H1 (cell line): ENCODE measurements around the gene MYRF. TPM values are rescaled to one million over a fixed set of nuclear protein-coding genes. Genes with fewer than 3 reads are reported as not detected.
A peak's percentile ranks its signal among the peaks of the same experiment; 100 is the strongest.

Experiments
- CTCF ChIA-PET: fragments of 300-600 bp; sonication (Branson Sonifier 250); formaldehyde crosslinking; loops from one replicate; lab custom pipeline; 2021; ENCODE audit not compliant: partially characterized antibody; lab: Charles Lee
- POLR2A ChIA-PET: fragments of 300-600 bp; sonication (Branson Sonifier 250); formaldehyde crosslinking; loops from one replicate; lab custom pipeline; 2021; ENCODE audit warnings: inconsistent platforms; ENCODE audit not compliant: partially characterized antibody; lab: Charles Lee
- DNase-seq, 2 experiments: peaks; one replicate each; pipeline versions ENCODE4 v3.0.0 to v3.0.0-alpha.2; 2010 to 2022; ENCODE audit warnings: low spot score in 2 of 2, low read depth in 1 of 2, mixed read lengths in 1 of 2
- FAIRE-seq: peaks from 2 replicates; lab custom pipeline; 2011; peaks lifted over from hg19 to GRCh38; lab: Jason Lieb, UNC
- H2AFZ ChIP-seq: 2 replicates; pipeline ENCODE4 v1.8.1; 2012; ENCODE audit warnings: low read length, inconsistent platforms
- H2AK5ac ChIP-seq: 2 replicates; pipeline ENCODE4 v1.6.1; 2013; ENCODE audit warnings: low read depth, low read length
- H2BK120ac ChIP-seq: replicated peaks from 2 replicates; pipeline ENCODE3; 2013; ENCODE audit warnings: low read depth, low read length, inconsistent platforms
- H2BK12ac ChIP-seq: 2 replicates; pipeline ENCODE4 v1.6.1; 2013; ENCODE audit warnings: low read depth, low read length
- H2BK15ac ChIP-seq: 2 replicates; pipeline ENCODE4 v1.6.1; 2013; ENCODE audit warnings: low read length
- H2BK20ac ChIP-seq: 2 replicates; pipeline ENCODE4 v1.6.1; 2013; ENCODE audit warnings: low read length
- H2BK5ac ChIP-seq: 2 replicates; pipeline ENCODE4 v1.6.1; 2013; ENCODE audit warnings: low read depth, low read length
- H3K14ac ChIP-seq: 2 replicates; pipeline ENCODE4 v1.6.1; 2013; ENCODE audit warnings: inconsistent platforms; ENCODE audit not compliant: insufficient read length
- H3K18ac ChIP-seq: 2 replicates; pipeline ENCODE4 v1.6.1; 2013; ENCODE audit warnings: low read length; ENCODE audit errors: extremely low read depth
- H3K23ac ChIP-seq: 2 replicates; pipeline ENCODE4 v1.6.1; 2013; ENCODE audit warnings: inconsistent platforms; ENCODE audit not compliant: insufficient read length
- H3K23me2 ChIP-seq: 2 replicates; pipeline ENCODE4 v1.6.1; 2013; ENCODE audit warnings: low read depth, low read length
- H3K27ac ChIP-seq: 2 replicates; pipeline ENCODE4 v1.6.1; 2011; ENCODE audit warnings: low read depth, low read length, inconsistent platforms
- H3K27me3 ChIP-seq, 4 experiments: replicated peaks in 1 of 4; 1 replicate in 1 of 4; 2 replicates in 3 of 4; pipeline versions ENCODE4 v1.6.1 to v1.8.1; 2011 to 2013; ENCODE audit warnings: low read length in 3 of 4, mild to moderate bottlenecking in 3 of 4, inconsistent platforms in 2 of 4, mixed read lengths in 2 of 4, moderate library complexity in 1 of 4; ENCODE audit not compliant: control insufficient read depth in 3 of 4, insufficient read depth in 3 of 4; ENCODE audit errors: extremely low read depth in 1 of 4
- H3K36me3 ChIP-seq, 4 experiments: 2 replicates each; pipeline versions ENCODE4 v1.6.1 to v1.8.1; 2011 to 2013; ENCODE audit warnings: mild to moderate bottlenecking in 4 of 4, low read length in 3 of 4, moderate library complexity in 2 of 4, control low read depth in 1 of 4, inconsistent platforms in 1 of 4; ENCODE audit not compliant: insufficient read depth in 4 of 4, control insufficient read depth in 2 of 4
- H3K4ac ChIP-seq: replicated peaks from 2 replicates; pipeline ENCODE3; 2013; ENCODE audit warnings: low read length, low read depth, mixed read lengths, inconsistent platforms; ENCODE audit not compliant: insufficient read length
- H3K4me1 ChIP-seq, 4 experiments: replicated peaks in 1 of 4; 1 replicate in 1 of 4; 2 replicates in 3 of 4; pipeline versions ENCODE4 v1.6.1 to v1.8.1; 2011 to 2013; ENCODE audit warnings: low read length in 3 of 4, inconsistent platforms in 2 of 4, mixed read lengths in 1 of 4; ENCODE audit not compliant: insufficient read depth in 4 of 4, control insufficient read depth in 3 of 4
- H3K4me2 ChIP-seq, 2 experiments: 2 replicates each; pipeline versions ENCODE4 v1.6.1 to v1.8.1; 2011 to 2013; ENCODE audit warnings: low read depth in 2 of 2, low read length in 2 of 2, control low read depth in 1 of 2, inconsistent platforms in 1 of 2, mild to moderate bottlenecking in 1 of 2; ENCODE audit not compliant: insufficient read depth in 1 of 2
- H3K4me3 ChIP-seq, 4 experiments: fragments of 200-600, 300-600 bp in 1 of 4; sonication (generic), shearing (Covaris generic), sonication (Bioruptor Twin) in 1 of 4; 2 replicates each; pipeline versions ENCODE4 v1.5.1 to v1.8.1; 2011 to 2016; ENCODE audit warnings: low read length in 4 of 4, low read depth in 3 of 4, control low read depth in 2 of 4, inconsistent platforms in 2 of 4, mild to moderate bottlenecking in 2 of 4, mixed read lengths in 1 of 4, moderate library complexity in 1 of 4; ENCODE audit not compliant: insufficient read depth in 2 of 4; ENCODE audit errors: extremely low read depth in 1 of 4
- H3K56ac ChIP-seq: replicated peaks from 2 replicates; pipeline ENCODE3; 2013; ENCODE audit warnings: low read depth, mild to moderate bottlenecking, mixed read lengths, low read length, inconsistent platforms; ENCODE audit not compliant: insufficient read length
- H3K79me1 ChIP-seq: 2 replicates; pipeline ENCODE4 v1.6.1; 2013; ENCODE audit warnings: low read depth, low read length, control low read depth
- H3K79me2 ChIP-seq, 2 experiments: 2 replicates each; pipeline versions ENCODE4 v1.6.1 to v1.8.1; 2012 to 2013; ENCODE audit warnings: low read length in 2 of 2, mild to moderate bottlenecking in 2 of 2, inconsistent platforms in 1 of 2; ENCODE audit not compliant: insufficient read depth in 2 of 2, control insufficient read depth in 1 of 2
- H3K9ac ChIP-seq, 4 experiments: replicated peaks in 1 of 4; 1 replicate in 1 of 4; 2 replicates in 3 of 4; pipeline versions ENCODE4 v1.6.1 to v1.8.1; 2011 to 2013; ENCODE audit warnings: low read depth in 3 of 4, low read length in 3 of 4, control low read depth in 2 of 4, mild to moderate bottlenecking in 2 of 4, moderate library complexity in 2 of 4, inconsistent platforms in 1 of 4; ENCODE audit errors: extremely low read depth in 1 of 4
- H3K9me3 ChIP-seq, 2 experiments: 2 replicates each; pipeline versions ENCODE4 v1.6.1 to v1.8.1; 2012 to 2013; ENCODE audit warnings: mild to moderate bottlenecking in 2 of 2, moderate library complexity in 2 of 2, control low read depth in 1 of 2, inconsistent platforms in 1 of 2, low read depth in 1 of 2, low read length in 1 of 2, mixed read lengths in 1 of 2; ENCODE audit not compliant: insufficient read depth in 2 of 2
- H4K20me1 ChIP-seq, 2 experiments: replicated peaks in 1 of 2; 2 replicates each; pipeline versions ENCODE3 to v1.8.1; 2011 to 2013; ENCODE audit warnings: inconsistent platforms in 2 of 2, low read length in 2 of 2, mild to moderate bottlenecking in 1 of 2; ENCODE audit not compliant: insufficient read depth in 2 of 2, control insufficient read depth in 1 of 2
- H4K5ac ChIP-seq: 2 replicates; pipeline ENCODE4 v1.6.1; 2013; ENCODE audit warnings: low read length, low read depth, mixed read lengths, inconsistent platforms; ENCODE audit not compliant: insufficient read length
- H4K8ac ChIP-seq: 2 replicates; pipeline ENCODE4 v1.8.0; 2013; ENCODE audit warnings: mild to moderate bottlenecking, moderate library complexity, low read length, inconsistent platforms; ENCODE audit not compliant: insufficient read depth; ENCODE audit errors: extremely low read depth
- H4K91ac ChIP-seq: replicated peaks from 2 replicates; pipeline ENCODE3; 2013; ENCODE audit warnings: low read length, mixed read lengths, inconsistent platforms; ENCODE audit not compliant: insufficient read length
- RAD21 ChIP-seq, 2 experiments: IDR thresholded peaks in 1 of 2; conservative IDR thresholded peaks in 1 of 2; 2 replicates each; pipeline ENCODE4 v1.6.1; 2011; ENCODE audit warnings: low read depth in 2 of 2, low read length in 2 of 2, improper control_type of control experiment in 1 of 2, inconsistent platforms in 1 of 2, mild to moderate bottlenecking in 1 of 2, moderate library complexity in 1 of 2
- RNF2 ChIP-seq: fragments of 200-900, 300-1000 bp; sonication (generic); IDR thresholded peaks from 2 replicates; pipeline ENCODE4 v1.7.1; 2016; ENCODE audit warnings: borderline replicate concordance, low read depth, mild to moderate bottlenecking, antibody characterized with exemption, low read length; ENCODE audit not compliant: poor library complexity, severe bottlenecking; ENCODE audit errors: missing control alignments
- WGBS, 2 experiments: shearing (Covaris generic) in 1 of 2; methylation state at CpG; one replicate each; pipeline versions ENCODE4 v1.1.6 to v1.1.7; 2013 to 2015; ENCODE audit warnings: low lambda C conversion rate in 2 of 2, mixed read lengths in 2 of 2, inconsistent platforms in 1 of 2, low coverage in 1 of 2, missing lambda C conversion rate in 1 of 2; ENCODE audit not compliant: insufficient replicate concordance in 2 of 2, insufficient coverage in 1 of 2, insufficient read length in 1 of 2; ENCODE audit errors: extremely low coverage in 1 of 2, missing lambda C conversion rate in 1 of 2; 5-methylcytosine and 5-hydroxymethylcytosine counted together
- polyA plus RNA-seq, 7 experiments: library from polyadenylated mRNA; depleted of rRNA in 3 of 7; stranded (reverse) in 5 of 7; unstranded in 2 of 7; fragments of >200 nt in 5 of 7; fragments of 200-250 nt in 2 of 7; gene quantifications; 1 replicate in 5 of 7; 2 replicates in 1 of 7; 4 replicates in 1 of 7; pipeline versions ENCODE4 v1.2.1 to v1.2.3, GENCODE V29; 2011 to 2013; ENCODE audit warnings: missing spikeins in 2 of 7, mixed read lengths in 2 of 7
- total RNA-seq: library from RNA; stranded (reverse); fragmentation: NEBNext Ultra II Directional; extraction: Animal tissue kit (Norgen Biotek cat#: 25700); gene quantifications from 2 replicates; pipeline ENCODE4 v1.2.1, GENCODE V29; 2021
- TF ChIP-seq, protein P1 (sequence below), 3 experiments: IDR thresholded peaks; 1 replicate in 2 of 3; 2 replicates in 1 of 3; pipeline versions ENCODE4 v1.5.1 to v1.6.1; 2011; ENCODE audit warnings: low read length in 3 of 3, mild to moderate bottlenecking in 3 of 3, inconsistent platforms in 2 of 3, low read depth in 1 of 3, moderate library complexity in 1 of 3; ENCODE audit not compliant: insufficient read depth in 1 of 3; ENCODE audit errors: control extremely low read depth in 1 of 3

Gene MYRF
- total and polyA plus RNA-seq, 2 of the 8 experiments (the other 6 are each of a cell fraction or from before 2014, with no cell fraction given), result 6.0 to 6.1 TPM

DNA sequence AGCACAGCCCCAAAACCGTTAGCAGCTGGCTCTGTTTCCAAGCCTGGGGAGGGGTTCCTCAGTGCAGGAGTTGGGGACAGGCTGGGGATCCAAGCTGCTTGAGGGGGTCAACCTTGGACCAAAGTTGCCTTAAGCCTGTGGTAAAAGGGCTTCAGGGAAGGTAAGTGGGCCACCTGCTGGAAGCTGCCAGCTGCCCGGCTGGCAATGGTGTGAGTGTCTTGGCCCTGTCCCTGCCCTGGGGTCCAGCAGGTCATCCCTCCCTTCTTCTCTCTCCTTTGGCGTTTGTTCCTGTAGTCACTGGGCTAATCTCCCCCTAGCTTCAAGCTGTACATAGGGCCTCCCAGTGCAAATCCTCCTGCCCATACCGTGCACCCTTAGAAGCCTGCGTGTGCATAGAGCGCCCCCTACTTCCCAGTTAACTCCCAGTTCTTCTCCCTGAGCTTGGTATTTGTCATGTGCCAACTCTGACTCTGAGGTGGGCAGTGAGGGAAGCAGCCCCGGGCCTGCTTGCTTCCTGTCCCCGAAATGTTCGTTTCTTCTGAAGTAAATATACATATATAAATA is 35.6 kb downstream of the MYRF start:
- Histone ChIP-seq H3K4me3 (no peak overlapping the region), H3K27me3 (no peaks in the 10 kb centered on the region), H4K8ac (no peak overlapping the region), H3K23ac (no peak overlapping the region), H3K56ac (no peak overlapping the region), H3K79me2 (peaks cover 0 to 15% of the 10 kb centered on the region in 2 experiments; a peak in 3 of 4 replicates), H4K20me1 (peaks cover 6 to 21% of the 10 kb centered on the region in 2 experiments), H3K79me1 (no peaks in the 10 kb centered on the region; the same call in 1 of the 2 replicates), H3K36me3 (peaks cover 25 to 45% (median 33%) of the 10 kb centered on the region in 4 experiments; a peak in 7 of 8 replicates), H3K23me2 (peaks cover 2% of the 10 kb centered on the region; the same call in 1 of the 2 replicates), H4K5ac (no peak overlapping the region), H3K4me2 (no peak overlapping the region), H2BK12ac (no peak overlapping the region), H3K4me1 (peaks cover 0 to 2% (median 0%) of the 10 kb centered on the region in 4 experiments; a peak in 2 of 7 replicates), H2BK20ac (no peak overlapping the region), H2BK120ac (no peak overlapping the region), H3K9ac (no peak overlapping the region), H3K9me3 (no peaks in the 10 kb centered on the region)
- ChIA-PET CTCF (interaction anchor here (0.6 to 10.5 kb wide), 38 partner anchors 8 to 762 kb away, joined by 3 to 168 read pairs (median 4); partner anchors contain the start of gene MYRF), POLR2A (interaction anchor here (0.6 to 20.9 kb wide), 15 partner anchors 9 to 896 kb away, joined by 3 to 354 read pairs (median 5); partner anchors contain the start of gene FADS1)
- peak in 1 of 2 experiments; percentile 75 for DNase-seq
- TF ChIP-seq RAD21 (IDR thresholded peaks at IDR 0.05 in 1 of 2, conservative IDR thresholded peaks at IDR 0.05 in 1 of 2; ENCODE audit: low read depth in 2 of 2, low read length in 2 of 2) (peak; percentile 74 to 84), RNF2 (no peak)
- TF ChIP-seq, protein P1, sequence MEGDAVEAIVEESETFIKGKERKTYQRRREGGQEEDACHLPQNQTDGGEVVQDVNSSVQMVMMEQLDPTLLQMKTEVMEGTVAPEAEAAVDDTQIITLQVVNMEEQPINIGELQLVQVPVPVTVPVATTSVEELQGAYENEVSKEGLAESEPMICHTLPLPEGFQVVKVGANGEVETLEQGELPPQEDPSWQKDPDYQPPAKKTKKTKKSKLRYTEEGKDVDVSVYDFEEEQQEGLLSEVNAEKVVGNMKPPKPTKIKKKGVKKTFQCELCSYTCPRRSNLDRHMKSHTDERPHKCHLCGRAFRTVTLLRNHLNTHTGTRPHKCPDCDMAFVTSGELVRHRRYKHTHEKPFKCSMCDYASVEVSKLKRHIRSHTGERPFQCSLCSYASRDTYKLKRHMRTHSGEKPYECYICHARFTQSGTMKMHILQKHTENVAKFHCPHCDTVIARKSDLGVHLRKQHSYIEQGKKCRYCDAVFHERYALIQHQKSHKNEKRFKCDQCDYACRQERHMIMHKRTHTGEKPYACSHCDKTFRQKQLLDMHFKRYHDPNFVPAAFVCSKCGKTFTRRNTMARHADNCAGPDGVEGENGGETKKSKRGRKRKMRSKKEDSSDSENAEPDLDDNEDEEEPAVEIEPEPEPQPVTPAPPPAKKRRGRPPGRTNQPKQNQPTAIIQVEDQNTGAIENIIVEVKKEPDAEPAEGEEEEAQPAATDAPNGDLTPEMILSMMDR (IDR thresholded peaks at IDR 0.05; ENCODE audit: control extremely low read depth in 1 of 3, insufficient read depth in 1 of 3, low read depth in 1 of 3, low read length in 3 of 3), result peak; percentile 75 to 91 (median 87)
- TF ChIP-seq, all 59 proteins: peak for 2
- Histone ChIP-seq H3K4ac (no peak overlapping the region), H2BK5ac (no peak overlapping the region), H2AK5ac (no peak overlapping the region), H3K18ac (no peak overlapping the region), H3K14ac (no peak overlapping the region), H3K27ac (no peak overlapping the region), H2BK15ac (no peak overlapping the region), H2AFZ (no peak overlapping the region), H4K91ac (no peak overlapping the region)
- FAIRE-seq, result peak; percentile 42
- WGBS, 2 experiments, result 69% methylated on average over 9 of the region's 9 CpGs; no CpG with 5 or more reads in 1 of the 2 experiments
